ENCODE data around the gene OR51D1. TPM values are rescaled to one million over a fixed set of nuclear protein-coding genes. Genes with fewer than 3 reads are reported as not detected.

Gene OR51D1
- total RNA-seq, 1 donor from 2014 or later: not detected

DNA sequence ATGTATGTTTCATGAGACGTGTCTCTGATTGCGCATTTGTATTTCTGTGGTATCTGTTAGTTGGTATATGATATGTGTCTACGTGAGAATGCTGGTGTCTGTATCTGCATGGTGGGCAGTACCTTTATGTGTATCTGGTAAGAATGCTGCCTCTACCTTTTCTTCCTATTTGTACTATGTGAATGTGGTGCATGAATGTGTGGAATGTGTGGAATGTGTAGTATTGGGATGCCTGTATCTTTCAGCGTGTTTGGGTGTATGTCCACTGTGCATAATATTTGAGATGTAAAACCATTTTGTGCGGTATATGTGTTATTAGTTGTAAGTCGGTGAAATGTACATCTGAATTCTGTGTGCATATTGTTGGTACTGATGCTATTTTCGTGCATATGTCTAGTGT, 4.2 kb downstream of the OR51D1 start:
- H3K4me1 ChIP-seq: peaks cover 5% of the 10 kb centered on the region

DNA sequence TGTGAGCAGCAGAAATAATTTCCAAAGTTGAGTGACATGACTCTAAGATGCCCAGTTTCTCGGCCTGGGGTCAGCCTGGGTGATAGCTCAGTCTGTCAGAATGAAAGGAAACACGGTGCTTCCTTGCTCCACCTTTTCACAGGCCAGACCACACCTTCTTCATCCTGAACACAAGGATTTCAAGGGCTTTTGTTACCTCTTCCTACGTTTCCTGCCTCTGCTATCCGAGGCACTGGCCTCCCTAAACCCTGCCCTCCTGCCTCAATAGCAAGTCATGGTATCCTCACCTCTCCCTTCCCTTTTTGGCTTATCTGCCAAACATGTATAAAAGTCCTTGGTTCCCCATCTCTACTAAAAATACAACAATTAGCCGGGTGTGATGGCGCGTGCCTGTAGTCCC, 4.8 kb downstream of the OR51D1 start:
- intact Hi-C loops (cut with DNase I): no loop called here
- H3K27me3 ChIP-seq (ENCODE audit: low read depth): peaks cover 5% of the 10 kb centered on the region
- DNase-seq: no peak
- H3K36me3 ChIP-seq: no peaks in the 10 kb centered on the region
- H3K4me3 ChIP-seq: no peak overlapping the region
- ATAC-seq: no peak
- H3K9me3 ChIP-seq: no peaks in the 10 kb centered on the region
- TF ChIP-seq CTCF (IDR thresholded peaks at IDR 0.05): no peak
- no peak overlapping the region for H3K27ac ChIP-seq
- H3K4me1 ChIP-seq: peaks cover 2% of the 10 kb centered on the region

More for the DNA sequence above, 4.2 kb downstream of the OR51D1 start:
- H3K27ac ChIP-seq: no peak overlapping the region
- no peak overlapping the region for H3K4me3 ChIP-seq
- TF ChIP-seq CTCF (IDR thresholded peaks at IDR 0.05): no peak
- H3K36me3 ChIP-seq: no peaks in the 10 kb centered on the region
- ATAC-seq (no peak), DNase-seq (no peak)
- H3K27me3 ChIP-seq (ENCODE audit: low read depth): peaks cover 5% of the 10 kb centered on the region
- intact Hi-C loops (cut with DNase I): no loop called here
- H3K9me3 ChIP-seq: no peaks in the 10 kb centered on the region

GRCh38 chr11:4643076-4643475, 5.8 kb downstream of the OR51D1 start:
- no peak for TF ChIP-seq CTCF (IDR thresholded peaks at IDR 0.05)
- Histone ChIP-seq H3K4me1 (no peaks in the 10 kb centered on the region), H3K4me3 (no peak overlapping the region), H3K36me3 (no peaks in the 10 kb centered on the region), H3K27ac (no peak overlapping the region), H3K9me3 (no peaks in the 10 kb centered on the region), H3K27me3 (ENCODE audit: low read depth) (no peaks in the 10 kb centered on the region)
- intact Hi-C loops (cut with DNase I): no loop called here
- DNase-seq (no peak), ATAC-seq (no peak)

GRCh38 chr11:4643682-4644081, 6.4 kb downstream of the OR51D1 start, which contains the start of gene OR51E1:
TSS of gene OR51E1 (plus strand) at chr11:4643982. CDS start at chr11:4652527, 8,545 bp downstream.
- TF ChIP-seq CTCF (IDR thresholded peaks at IDR 0.05): no peak
- no peaks in the 10 kb centered on the region for H3K9me3 ChIP-seq
- H3K27ac ChIP-seq: no peak within 1 kb of the TSS
- H3K36me3 ChIP-seq: no peaks in the 10 kb centered on the region
- no peaks in the 10 kb centered on the region for H3K4me1 ChIP-seq
- DNase-seq (no peak), ATAC-seq (no peak)
- intact Hi-C loops (cut with DNase I): no loop called here
- no peaks in the 10 kb centered on the region for H3K27me3 ChIP-seq (ENCODE audit: low read depth)
- H3K4me3 ChIP-seq: no peak within 1 kb of the TSS

DNA sequence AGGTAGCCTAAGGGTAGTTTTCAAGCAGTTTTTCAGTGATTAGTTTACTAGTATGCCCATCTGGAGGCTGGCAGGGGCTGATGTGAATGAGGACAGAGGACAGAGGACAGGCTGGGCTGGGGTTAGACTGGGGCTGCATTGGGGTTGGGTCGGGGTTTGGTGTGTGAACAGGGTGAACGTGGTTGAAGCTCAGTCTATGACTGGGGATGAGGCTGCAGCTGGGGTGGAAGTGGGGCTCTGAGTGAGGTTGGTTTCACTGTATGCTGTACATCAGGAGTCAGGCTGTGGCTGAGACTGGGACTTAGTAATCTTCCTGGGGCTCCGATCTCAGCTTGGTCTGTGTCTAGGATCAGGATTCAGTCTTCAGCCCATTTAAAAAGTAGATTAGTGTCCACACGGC, 7.0 kb downstream of the OR51D1 start:
- Histone ChIP-seq H3K4me1 (no peaks in the 10 kb centered on the region), H3K27me3 (ENCODE audit: low read depth) (no peaks in the 10 kb centered on the region), H3K27ac (no peak overlapping the region), H3K4me3 (no peak overlapping the region), H3K36me3 (no peaks in the 10 kb centered on the region), H3K9me3 (no peaks in the 10 kb centered on the region)
- no peak for DNase-seq
- TF ChIP-seq CTCF (IDR thresholded peaks at IDR 0.05): no peak
- ATAC-seq: no peak
- intact Hi-C loops (cut with DNase I): no loop called here

- ATAC-seq: no peak
These were observed 8.7 kb downstream of the OR51D1 start for GRCh38 chr11:4645974-4646373.

More at GRCh38 chr11:4645974-4646373, 8.7 kb downstream of the OR51D1 start:
- Histone ChIP-seq H3K27me3 (ENCODE audit: low read depth) (no peaks in the 10 kb centered on the region), H3K9me3 (no peaks in the 10 kb centered on the region), H3K4me1 (no peaks in the 10 kb centered on the region), H3K36me3 (no peaks in the 10 kb centered on the region), H3K4me3 (no peak overlapping the region), H3K27ac (no peak overlapping the region)
- TF ChIP-seq CTCF (IDR thresholded peaks at IDR 0.05): no peak
- intact Hi-C loops (cut with DNase I): no loop called here
- no peak for DNase-seq
